Measurements from ENCODE around the gene SNRPD1. TPM values are rescaled to one million over a fixed set of nuclear protein-coding genes. Genes with fewer than 3 reads are reported as not detected.

The SNRPD1 gene
- total RNA-seq, 1 donor from 2014 or later, result 7.0 TPM

Other genes starting within 250 kb of the SNRPD1 start
- gene ESCO1, start 11.6 kb upstream of the SNRPD1 start, total RNA-seq, result 5.1 TPM
- gene ABHD3, start 92.5 kb downstream of the SNRPD1 start, total RNA-seq, result 21.3 TPM
- gene MIB1, start 128.5 kb downstream of the SNRPD1 start, total RNA-seq, result 16.4 TPM